GM12892 (cell line): Measurements from ENCODE around the gene STYX.

ENCODE experiments used
- POLR2A ChIP-seq: IDR thresholded peaks from 2 replicates; pipeline ENCODE4 v1.6.1; 2011; ENCODE audit warnings: low read depth, low read length, control low read depth
- POLR2AphosphoS5 ChIP-seq: IDR thresholded peaks from 2 replicates; pipeline ENCODE4 v1.6.1; 2011; ENCODE audit warnings: low read depth, low read length, control low read depth
- TAF1 ChIP-seq: IDR thresholded peaks from 2 replicates; pipeline ENCODE4 v1.6.1; 2011; ENCODE audit warnings: low read depth, mild to moderate bottlenecking, control low read depth, low read length, borderline replicate concordance

DNA sequence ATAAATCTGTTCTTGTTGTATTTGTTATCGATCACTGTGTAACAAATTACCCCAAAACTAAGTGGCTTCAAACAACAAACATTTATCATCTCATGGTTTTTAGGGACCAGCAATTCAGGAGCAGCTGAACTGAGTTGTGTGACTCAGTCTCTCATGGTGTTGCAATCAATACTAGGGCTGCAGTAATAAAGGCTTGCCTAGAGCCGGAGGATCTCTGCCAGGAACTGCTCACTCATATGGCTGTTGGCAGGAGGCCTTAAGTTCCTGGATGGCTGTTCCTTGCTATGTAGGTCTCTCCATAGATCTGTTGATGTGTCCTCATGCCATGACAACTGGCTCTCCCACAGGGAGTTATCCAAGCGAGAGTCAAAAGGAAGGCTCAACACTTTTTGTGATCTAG lies 26.7 kb upstream of the STYX start:
- TF ChIP-seq TAF1 (no peak), POLR2AphosphoS5 (no peak), POLR2A (no peak)
